Measurements from ENCODE around the gene LRBA. TPM values are rescaled to one million over a fixed set of nuclear protein-coding genes. Genes with fewer than 3 reads are reported as not detected.

The LRBA gene
- total and polyA plus RNA-seq, 9 of the 15 experiments (the other 6 are each of a cell fraction or from before 2014, with no cell fraction given) = 24.2 to 88.7 (median 59.7) TPM

- H3K9me3 ChIP-seq (replicated peaks; ENCODE audit: control insufficient read depth, insufficient read depth, low read depth, low read length) = no peaks in the 10 kb centered on the region
- H3K79me2 ChIP-seq (ENCODE audit: control insufficient read depth, insufficient read depth, low read length) = no peaks in the 10 kb centered on the region
- H3K4me3 ChIP-seq = no peak overlapping the region
- no peaks in the 10 kb centered on the region for H3K9me1 ChIP-seq (ENCODE audit: control insufficient read depth, insufficient read depth, low read length)
- no peak overlapping the region for H3K9ac ChIP-seq (ENCODE audit: insufficient read depth in 1 of 2, low read depth in 2 of 2, low read length in 2 of 2)
- no peak for FAIRE-seq
- H3K27me3 ChIP-seq (ENCODE audit: control insufficient read depth in 2 of 2, insufficient read depth in 2 of 2, low read length in 2 of 2) = no peaks in the 10 kb centered on the region
- intact Hi-C loops (cut with micrococcal nuclease) (no loop called here), in situ Hi-C loops (cut with MboI) (loop anchor here (10.0 kb wide), 1 partner anchor 159 kb away; no protein-coding TSS in a partner anchor)
- H4K20me1 ChIP-seq (replicated peaks; ENCODE audit: control insufficient read depth, insufficient read depth, low read length) = no peaks in the 10 kb centered on the region
- H2AFZ ChIP-seq (ENCODE audit: low read depth, low read length) = no peak overlapping the region
- no peak overlapping the region for H3K4me2 ChIP-seq (ENCODE audit: insufficient read depth, low read length)
- H3K4me1 ChIP-seq (replicated peaks in 1 of 2; ENCODE audit: control insufficient read depth in 2 of 2, insufficient read depth in 2 of 2, low read length in 2 of 2) = no peaks in the 10 kb centered on the region
- BruUV-seq (replicated peaks) = no TSS peak
- DNase-seq (ENCODE audit: extremely low read depth in 1 of 4, low spot score in 3 of 4) = no peak
- no peak for ATAC-seq
- TF ChIP-seq ARID3A (IDR thresholded peaks at IDR 0.05; ENCODE audit: borderline replicate concordance, low read depth, low read length) (no peak), MEIS2 (IDR thresholded peaks at IDR 0.05; ENCODE audit: partially characterized antibody) (peak; percentile 26), PML (IDR thresholded peaks at IDR 0.05; ENCODE audit: low read length) (no peak), ATF3 (IDR thresholded peaks at IDR 0.05) (peak; percentile 18; the same call in 1 of the 2 replicates), ATF3 (CRISPR knock-in tag; conservative IDR thresholded peaks at IDR 0.05) (no peak), ZNF24 (IDR thresholded peaks at IDR 0.05) (no peak), CEBPB (tag; IDR thresholded peaks at IDR 0.05) (peak; percentile 65)
- no peaks in the 10 kb centered on the region for H3K36me3 ChIP-seq (ENCODE audit: control insufficient read depth, insufficient read depth, low read length)
- POLR2A ChIA-PET = interaction anchor here (0.6 kb wide), 1 partner anchor 9 kb away, joined by 3 read pairs; no protein-coding TSS in a partner anchor
- 64% methylated on average over 3 of the region's 3 CpGs for WGBS (ENCODE audit: insufficient coverage, low coverage, missing lambda C conversion rate)
- no peak overlapping the region for H3K27ac ChIP-seq (ENCODE audit: extremely low read depth, low read depth, low read length)
- CTCF ChIA-PET (ENCODE audit: low intra/inter-chr PET ratio) = no interaction called here
Observed at GRCh38 chr4:150525321-150525868, 489.7 kb downstream of the LRBA start.

Measured in K562 (cell line).